ENCODE data around the gene JAML. TPM values are rescaled to one million over a fixed set of nuclear protein-coding genes. Genes with fewer than 3 reads are reported as not detected.

Gene JAML
- total RNA-seq, 6 donors from 2014 or later, result 33.0 to 105 (median 49.5) TPM

DNA sequence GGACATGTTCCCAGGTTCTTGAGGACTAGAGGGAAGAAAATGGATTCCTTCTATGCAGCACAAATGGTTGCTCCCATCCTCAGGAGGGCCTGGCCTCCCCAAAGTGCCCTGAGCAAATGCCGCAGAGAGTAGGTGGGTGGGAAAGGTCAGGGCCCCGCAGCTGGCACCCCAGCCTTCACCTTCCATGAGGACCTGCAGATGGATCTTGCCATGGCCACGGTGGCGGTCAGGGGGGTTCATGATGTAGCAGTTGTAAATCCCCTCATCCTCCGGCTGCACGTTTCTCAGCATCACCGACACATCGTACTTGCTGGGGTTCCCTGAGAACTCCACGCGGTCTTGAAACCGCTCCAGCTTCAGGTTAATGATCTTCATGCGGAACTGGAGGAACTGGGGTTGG is 56.9 kb downstream of the JAML start:
- Histone ChIP-seq H3K4me1 (peaks cover 3 to 12% (median 7%) of the 10 kb centered on the region in 4 donors), H3K9me3 (no peaks in the 10 kb centered on the region), H3K36me3 (no peaks in the 10 kb centered on the region), H3K27me3 (peaks cover 0 to 2% (median 0%) of the 10 kb centered on the region in 4 donors), H3K4me3 (no peak overlapping the region), H3K27ac (no peak overlapping the region)
- ATAC-seq (ENCODE audit: low FRiP score in 2 of 2) (no peak), DNase-seq (no peak)
- TF ChIP-seq POLR2A (IDR thresholded peaks at IDR 0.05) (no peak), POLR2AphosphoS5 (IDR thresholded peaks at IDR 0.05) (no peak), EP300 (IDR thresholded peaks at IDR 0.05) (no peak)
- TF ChIP-seq, protein P1, sequence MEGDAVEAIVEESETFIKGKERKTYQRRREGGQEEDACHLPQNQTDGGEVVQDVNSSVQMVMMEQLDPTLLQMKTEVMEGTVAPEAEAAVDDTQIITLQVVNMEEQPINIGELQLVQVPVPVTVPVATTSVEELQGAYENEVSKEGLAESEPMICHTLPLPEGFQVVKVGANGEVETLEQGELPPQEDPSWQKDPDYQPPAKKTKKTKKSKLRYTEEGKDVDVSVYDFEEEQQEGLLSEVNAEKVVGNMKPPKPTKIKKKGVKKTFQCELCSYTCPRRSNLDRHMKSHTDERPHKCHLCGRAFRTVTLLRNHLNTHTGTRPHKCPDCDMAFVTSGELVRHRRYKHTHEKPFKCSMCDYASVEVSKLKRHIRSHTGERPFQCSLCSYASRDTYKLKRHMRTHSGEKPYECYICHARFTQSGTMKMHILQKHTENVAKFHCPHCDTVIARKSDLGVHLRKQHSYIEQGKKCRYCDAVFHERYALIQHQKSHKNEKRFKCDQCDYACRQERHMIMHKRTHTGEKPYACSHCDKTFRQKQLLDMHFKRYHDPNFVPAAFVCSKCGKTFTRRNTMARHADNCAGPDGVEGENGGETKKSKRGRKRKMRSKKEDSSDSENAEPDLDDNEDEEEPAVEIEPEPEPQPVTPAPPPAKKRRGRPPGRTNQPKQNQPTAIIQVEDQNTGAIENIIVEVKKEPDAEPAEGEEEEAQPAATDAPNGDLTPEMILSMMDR (IDR thresholded peaks at IDR 0.05), result no peak
- 89 to 96% methylated on average over 4 to 11 of the region's 12 CpGs for WGBS, 2 donors

GRCh38 chr11:118167253-118167652 is 57.6 kb downstream of the JAML start:
- ATAC-seq (ENCODE audit: low FRiP score in 2 of 2) (no peak), DNase-seq (no peak)
- Histone ChIP-seq H3K9me3 (no peaks in the 10 kb centered on the region), H3K4me1 (peaks cover 3 to 12% (median 7%) of the 10 kb centered on the region in 4 donors), H3K27me3 (peaks cover 0 to 2% (median 0%) of the 10 kb centered on the region in 4 donors), H3K27ac (no peak overlapping the region), H3K36me3 (no peaks in the 10 kb centered on the region), H3K4me3 (no peak overlapping the region)
- 95 to 97% methylated on average over 2 of the region's 2 CpGs for WGBS, 2 donors
- TF ChIP-seq POLR2A (IDR thresholded peaks at IDR 0.05), result no peak
- TF ChIP-seq, protein P1 (IDR thresholded peaks at IDR 0.05), result no peak
- TF ChIP-seq POLR2AphosphoS5 (IDR thresholded peaks at IDR 0.05), result no peak
- TF ChIP-seq EP300 (IDR thresholded peaks at IDR 0.05), result no peak

- Histone ChIP-seq H3K4me3 (no peak overlapping the region), H3K9me3 (no peaks in the 10 kb centered on the region), H3K36me3 (no peaks in the 10 kb centered on the region), H3K27ac (no peak overlapping the region), H3K27me3 (peaks cover 0 to 2% (median 0%) of the 10 kb centered on the region in 4 donors), H3K4me1 (peaks cover 3 to 9% (median 4%) of the 10 kb centered on the region in 4 donors)
- 83% methylated on average over 17 of the region's 17 CpGs for WGBS, 2 donors
- no peak for TF ChIP-seq EP300 (IDR thresholded peaks at IDR 0.05)
- TF ChIP-seq POLR2AphosphoS5 (IDR thresholded peaks at IDR 0.05), result no peak
- TF ChIP-seq, protein P1 (IDR thresholded peaks at IDR 0.05), result no peak
- TF ChIP-seq POLR2A (IDR thresholded peaks at IDR 0.05), result no peak
- no peak for ATAC-seq (ENCODE audit: low FRiP score in 2 of 2)
- DNase-seq, result peak in 1 of 2 donors; percentile 54
These were observed 58.2 kb downstream of the JAML start for GRCh38 chr11:118166641-118167040.

GRCh38 chr11:118164885-118165284 is 59.9 kb downstream of the JAML start:
- Histone ChIP-seq H3K9me3 (no peaks in the 10 kb centered on the region), H3K4me1 (no peaks in the 10 kb centered on the region), H3K36me3 (no peaks in the 10 kb centered on the region), H3K27me3 (no peaks in the 10 kb centered on the region), H3K27ac (no peak overlapping the region), H3K4me3 (no peak overlapping the region)
- TF ChIP-seq POLR2A (IDR thresholded peaks at IDR 0.05) (no peak), POLR2AphosphoS5 (IDR thresholded peaks at IDR 0.05) (no peak), EP300 (IDR thresholded peaks at IDR 0.05) (no peak)
- TF ChIP-seq, protein P1 (IDR thresholded peaks at IDR 0.05), result no peak
- DNase-seq (no peak), ATAC-seq (ENCODE audit: low FRiP score in 2 of 2) (no peak)
- WGBS, 2 donors, result 51 to 80% methylated on average over 1 to 2 of the region's 2 CpGs

- 65 to 75% methylated on average over 5 of the region's 5 CpGs for WGBS, 2 donors
- H3K36me3 ChIP-seq, result no peaks in the 10 kb centered on the region
- TF ChIP-seq POLR2A (IDR thresholded peaks at IDR 0.05) (no peak), EP300 (IDR thresholded peaks at IDR 0.05) (no peak), POLR2AphosphoS5 (IDR thresholded peaks at IDR 0.05) (no peak)
- TF ChIP-seq, protein P1 (IDR thresholded peaks at IDR 0.05), result no peak
- H3K27ac ChIP-seq, result no peak overlapping the region
- H3K9me3 ChIP-seq, result no peaks in the 10 kb centered on the region
- H3K4me1 ChIP-seq, result no peaks in the 10 kb centered on the region
- no peak overlapping the region for H3K4me3 ChIP-seq
- no peak for DNase-seq
- H3K27me3 ChIP-seq, result no peaks in the 10 kb centered on the region
- ATAC-seq (ENCODE audit: low FRiP score in 2 of 2), result no peak
These were observed 61.3 kb downstream of the JAML start for GRCh38 chr11:118163494-118163893.
